Mucosa of descending colon (tissue), 3 donors: Measurements from ENCODE around the gene GRB7. TPM values are rescaled to one million over a fixed set of nuclear protein-coding genes. Genes with fewer than 3 reads are reported as not detected.

Experiments used
- ATAC-seq: fragments of 200-7000 bp; cut with Tn5 transposase; one replicate; pipeline ENCODE4 v1.9.1; 2020; ENCODE audit warnings: mild to moderate bottlenecking, moderate library complexity
- DNase-seq, 3 donors: peaks; one replicate each; pipeline ENCODE4 v3.0.0-alpha.2; 2020
- H3K36me3 ChIP-seq: fragments of 200-600 bp; one replicate; pipeline ENCODE4 v1.8.0; 2021; ENCODE audit warnings: low read depth, mild to moderate bottlenecking
- H3K4me1 ChIP-seq: fragments of 200-600 bp; one replicate; pipeline ENCODE4 v1.8.0; 2021; ENCODE audit warnings: low read depth, mild to moderate bottlenecking
- H3K4me3 ChIP-seq: fragments of 200-600 bp; one replicate; pipeline ENCODE4 v1.8.0; 2021; ENCODE audit warnings: mild to moderate bottlenecking
- H3K9me3 ChIP-seq: fragments of 200-600 bp; one replicate; pipeline ENCODE4 v1.8.0; 2021; ENCODE audit warnings: mild to moderate bottlenecking
- intact Hi-C, 2 donors: fragments of 100-400 bp; cut with DNase I in 1 of 2; cut with micrococcal nuclease in 1 of 2; formaldehyde crosslinking; loops; one replicate each; pipeline versions ENCODE4 v1.11.0 to v1.11.1; 2022; cut with DNase I, micrococcal nuclease
- long read RNA-seq, 2 donors: library from polyadenylated mRNA; unstranded; transcript quantifications; one replicate each; pipeline ENCODE4 v2.0.0, GENCODE V29; 2019 to 2021
- total RNA-seq, 3 donors: library from RNA; stranded (reverse); fragmentation: NEBNext Ultra II Directional in 2 of 3; extraction: Animal tissue kit (Norgen Biotek cat#: 25700) in 2 of 3; gene quantifications; one replicate each; pipeline versions ENCODE4 v1.2.1 to v1.2.4, GENCODE V29; 2021 to 2023
- TF ChIP-seq, protein P1 (sequence below): fragments of 200-600 bp; IDR thresholded peaks from one replicate; pipeline ENCODE4 v1.8.0; 2022; ENCODE audit warnings: antibody characterized with exemption, mild to moderate bottlenecking
- donor health status: DM: no; HTN: no; CAD: no; lungs with moderate emphysema.
- donor health status: DM: no; HTN: no; CAD: no.
- donor health status: DM: no; HTN: yes; CAD: no.

GRB7 gene
- 10 to 100 TPM; 13.6 to 49.0 (median 28.0) TPM for total RNA-seq
- long read RNA-seq, donor 1, transcript GRB7-201 (15 exons, 2,243 nt) = major isoform, 5 of 19 reads
- long read RNA-seq, donor 1, partial matches to known transcripts = 1 of 19 reads
- long read RNA-seq, donor 1, other reads (novel, unspliced or antisense) = 12 of 19 reads
- long read RNA-seq, donor 2, transcript GRB7-201 (15 exons, 2,243 nt) = major isoform, 11 of 15 reads
- long read RNA-seq, donor 2, partial matches to known transcripts = 0 of 15 reads
- long read RNA-seq, donor 2, other reads (novel, unspliced or antisense) = 3 of 15 reads

DNA sequence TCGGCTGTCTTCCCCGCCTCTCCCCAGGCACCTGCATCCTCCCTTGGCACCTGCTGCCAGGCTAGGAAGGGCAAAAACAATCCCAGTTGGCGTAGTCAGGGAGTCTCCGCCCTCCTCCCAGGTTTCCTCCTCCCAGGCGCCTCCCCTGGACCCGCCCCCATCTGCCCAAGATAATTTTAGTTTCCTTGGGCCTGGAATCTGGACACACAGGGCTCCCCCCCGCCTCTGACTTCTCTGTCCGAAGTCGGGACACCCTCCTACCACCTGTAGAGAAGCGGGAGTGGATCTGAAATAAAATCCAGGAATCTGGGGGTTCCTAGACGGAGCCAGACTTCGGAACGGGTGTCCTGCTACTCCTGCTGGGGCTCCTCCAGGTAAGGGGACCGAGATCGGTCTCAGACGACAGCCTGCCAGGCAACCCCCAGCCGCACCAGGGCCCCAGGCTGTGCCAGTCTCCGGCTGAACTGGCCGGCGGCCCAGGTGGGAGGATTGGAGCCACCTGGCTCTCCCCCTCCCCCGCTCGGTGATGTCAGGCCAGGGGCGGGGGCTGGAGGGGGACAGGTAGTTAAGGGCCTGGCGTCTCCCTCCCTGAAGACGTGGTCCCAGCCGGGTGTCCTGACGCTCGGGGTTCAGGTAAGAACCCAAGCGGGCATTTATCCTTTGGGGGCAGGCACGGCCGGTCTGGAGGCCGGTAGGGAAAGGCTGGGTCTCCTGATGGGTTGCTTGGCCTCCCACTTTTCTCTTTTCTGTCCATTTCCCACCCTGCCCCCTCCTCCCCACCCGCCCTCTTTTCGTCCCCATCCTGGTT lies at the start of gene GRB7:
Gene GRB7 (plus strand): TSS at position 179 of the 808 bp plus-strand sequence. CDS start 4,364 bp downstream, outside the sequence.
- ATAC-seq = peak; percentile 77
- peaks cover 24% of the 10 kb centered on the region for H3K4me1 ChIP-seq
- intact Hi-C loops = no loop called here
- TF ChIP-seq, protein P1, sequence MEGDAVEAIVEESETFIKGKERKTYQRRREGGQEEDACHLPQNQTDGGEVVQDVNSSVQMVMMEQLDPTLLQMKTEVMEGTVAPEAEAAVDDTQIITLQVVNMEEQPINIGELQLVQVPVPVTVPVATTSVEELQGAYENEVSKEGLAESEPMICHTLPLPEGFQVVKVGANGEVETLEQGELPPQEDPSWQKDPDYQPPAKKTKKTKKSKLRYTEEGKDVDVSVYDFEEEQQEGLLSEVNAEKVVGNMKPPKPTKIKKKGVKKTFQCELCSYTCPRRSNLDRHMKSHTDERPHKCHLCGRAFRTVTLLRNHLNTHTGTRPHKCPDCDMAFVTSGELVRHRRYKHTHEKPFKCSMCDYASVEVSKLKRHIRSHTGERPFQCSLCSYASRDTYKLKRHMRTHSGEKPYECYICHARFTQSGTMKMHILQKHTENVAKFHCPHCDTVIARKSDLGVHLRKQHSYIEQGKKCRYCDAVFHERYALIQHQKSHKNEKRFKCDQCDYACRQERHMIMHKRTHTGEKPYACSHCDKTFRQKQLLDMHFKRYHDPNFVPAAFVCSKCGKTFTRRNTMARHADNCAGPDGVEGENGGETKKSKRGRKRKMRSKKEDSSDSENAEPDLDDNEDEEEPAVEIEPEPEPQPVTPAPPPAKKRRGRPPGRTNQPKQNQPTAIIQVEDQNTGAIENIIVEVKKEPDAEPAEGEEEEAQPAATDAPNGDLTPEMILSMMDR = no peak
- no peaks in the 10 kb centered on the region for H3K36me3 ChIP-seq
- DNase-seq = peak; percentile 87 to 91 (median 91)
- peak within 1 kb of the TSS; percentile 46 for H3K4me3 ChIP-seq
- H3K9me3 ChIP-seq = no peaks in the 10 kb centered on the region

DNA sequence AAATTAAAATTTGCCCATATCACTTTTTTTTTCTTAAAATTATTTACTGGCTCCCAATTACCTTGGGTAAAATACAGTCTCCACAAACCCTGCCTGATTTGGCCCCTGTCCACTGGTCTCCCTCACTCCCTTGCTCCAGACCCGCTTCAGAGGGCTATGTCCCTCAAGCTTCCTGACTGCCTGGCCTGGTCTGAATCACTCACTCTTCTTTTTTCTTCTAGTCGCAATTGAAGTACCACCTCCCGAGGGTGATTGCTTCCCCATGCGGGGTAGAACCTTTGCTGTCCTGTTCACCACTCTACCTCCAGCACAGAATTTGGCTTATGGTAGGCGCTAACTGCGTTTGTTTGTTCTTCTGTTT lies 49.3 kb upstream of the GRB7 start:
- TF ChIP-seq, protein P1 = no peak
- H3K4me3 ChIP-seq = peak overlapping the region; percentile 33
- H3K4me1 ChIP-seq = peaks cover 14% of the 10 kb centered on the region
- DNase-seq (peak in 2 of 3 donors; percentile 17 to 32), ATAC-seq (peak; percentile 15)
- H3K36me3 ChIP-seq = no peaks in the 10 kb centered on the region
- intact Hi-C loops = no loop called here
- no peaks in the 10 kb centered on the region for H3K9me3 ChIP-seq

DNA sequence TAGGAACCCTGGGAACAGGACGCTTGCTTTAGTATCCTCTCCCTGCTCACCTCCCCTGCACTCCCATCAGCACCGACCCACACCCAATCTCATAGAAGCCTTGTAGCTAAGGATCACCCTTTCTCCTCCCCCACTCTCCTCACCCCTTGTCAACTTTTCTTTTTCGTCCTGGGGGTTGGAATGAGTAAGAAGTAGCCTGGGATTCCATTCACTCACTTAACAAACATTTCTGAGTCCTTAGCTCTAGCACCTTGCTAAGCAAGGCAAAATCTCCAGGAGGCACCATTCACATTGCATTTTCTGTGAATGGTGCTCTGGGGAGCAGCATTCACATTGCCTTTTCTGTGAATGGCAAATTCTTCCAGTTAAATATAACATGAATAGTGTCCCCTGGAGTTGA lies 48.8 kb upstream of the GRB7 start:
- peaks cover 14% of the 10 kb centered on the region for H3K4me1 ChIP-seq
- DNase-seq = peak in 1 of 3 donors; percentile 18
- no peak for ATAC-seq
- intact Hi-C loops = no loop called here
- TF ChIP-seq, protein P1 = no peak
- H3K9me3 ChIP-seq = no peaks in the 10 kb centered on the region
- no peaks in the 10 kb centered on the region for H3K36me3 ChIP-seq
- H3K4me3 ChIP-seq = no peak overlapping the region

DNA sequence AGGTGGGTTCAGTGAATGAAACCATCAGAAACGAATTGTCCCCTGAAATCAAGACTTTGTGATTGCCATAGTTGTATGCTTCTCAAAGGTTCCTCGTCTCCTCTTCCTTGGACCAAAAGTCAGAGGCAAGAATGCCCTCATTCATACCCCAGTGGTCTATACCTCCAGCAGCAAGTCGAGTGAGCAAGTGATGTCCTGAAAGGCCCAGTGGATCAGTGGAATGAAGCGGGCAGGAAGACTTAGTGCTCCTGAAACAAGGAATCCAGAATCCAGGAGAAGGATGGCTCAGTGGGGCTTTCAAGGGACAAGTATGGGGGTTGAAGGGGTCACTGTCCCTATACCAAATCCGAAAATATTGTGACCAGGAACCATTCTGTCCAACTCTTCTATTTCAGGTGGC lies 43.1 kb upstream of the GRB7 start:
- ATAC-seq = no peak
- H3K4me1 ChIP-seq = peaks cover 1% of the 10 kb centered on the region
- H3K9me3 ChIP-seq = no peaks in the 10 kb centered on the region
- no peaks in the 10 kb centered on the region for H3K36me3 ChIP-seq
- TF ChIP-seq, protein P1 = no peak
- no peak overlapping the region for H3K4me3 ChIP-seq
- intact Hi-C loops = no loop called here
- DNase-seq = no peak

DNA sequence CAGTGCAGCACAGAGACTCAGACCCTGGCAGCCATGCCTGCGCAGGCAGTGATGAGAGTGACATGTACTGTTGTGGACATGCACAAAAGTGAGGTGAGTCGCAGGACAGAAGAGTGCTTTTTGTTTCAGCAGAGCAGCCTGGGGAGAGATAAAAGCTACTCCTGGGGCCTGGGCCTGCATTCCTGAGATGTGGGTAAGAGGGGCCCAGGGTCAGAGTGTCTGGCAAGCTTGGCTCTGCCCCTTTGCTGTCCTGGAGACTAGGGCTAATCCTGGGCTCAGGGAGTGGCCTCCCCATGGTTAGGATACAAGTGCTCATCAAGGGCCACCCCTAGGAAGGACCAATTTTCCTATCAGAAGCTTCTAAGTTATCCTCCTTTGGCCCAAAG lies 42.7 kb upstream of the GRB7 start:
- Histone ChIP-seq H3K9me3 (no peaks in the 10 kb centered on the region), H3K4me3 (no peak overlapping the region), H3K36me3 (no peaks in the 10 kb centered on the region), H3K4me1 (peaks cover 4% of the 10 kb centered on the region)
- DNase-seq = no peak
- intact Hi-C loops = no loop called here
- no peak for ATAC-seq
- TF ChIP-seq, protein P1 = no peak
